ENCODE results near the gene THSD7A.

THSD7A gene

DNA sequence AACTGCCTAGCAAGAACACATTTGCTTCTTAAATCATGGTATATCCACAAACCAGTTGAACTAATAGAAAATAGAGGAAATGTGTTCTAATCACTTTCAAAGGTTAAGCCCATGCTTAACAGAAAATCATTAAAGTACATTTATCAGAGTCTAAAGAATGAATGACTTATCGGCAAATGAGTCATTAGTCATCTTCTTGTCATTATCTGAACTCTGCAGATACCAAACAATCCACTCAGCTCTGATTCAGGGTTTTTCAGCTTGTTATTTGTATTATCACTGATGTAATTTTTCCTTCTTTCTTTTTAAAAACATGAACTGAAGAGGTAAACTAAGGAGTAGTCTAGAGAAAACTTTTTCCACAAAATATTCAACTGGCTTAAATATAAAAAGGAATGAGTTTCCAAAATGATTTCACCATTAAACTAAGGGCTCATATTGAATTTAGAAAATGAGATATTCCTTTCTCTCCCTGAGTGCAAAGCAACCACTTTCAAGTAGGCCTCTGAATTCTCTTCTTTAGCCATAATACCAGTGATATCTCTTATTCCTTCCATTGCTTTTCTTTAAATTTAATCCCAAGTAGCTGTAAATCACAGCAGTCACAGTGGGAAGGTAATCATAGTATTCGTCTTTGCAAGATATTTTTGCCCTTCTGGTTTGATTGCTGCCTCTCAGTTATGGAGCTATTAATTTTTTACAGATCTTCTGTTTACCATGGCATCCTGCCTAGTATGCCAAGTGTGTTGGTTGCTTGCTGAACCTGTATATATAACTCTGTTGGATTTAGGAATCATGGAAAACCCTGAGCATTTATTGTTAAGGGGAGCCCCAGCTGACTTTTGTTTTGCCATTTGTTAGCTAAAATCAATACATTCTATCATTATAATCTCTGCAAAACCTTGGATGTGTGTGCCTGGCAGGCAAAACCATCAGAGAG, 125.1 kb downstream of the THSD7A start:
- no peak for DNase-seq (ENCODE audit: low read depth)

DNA sequence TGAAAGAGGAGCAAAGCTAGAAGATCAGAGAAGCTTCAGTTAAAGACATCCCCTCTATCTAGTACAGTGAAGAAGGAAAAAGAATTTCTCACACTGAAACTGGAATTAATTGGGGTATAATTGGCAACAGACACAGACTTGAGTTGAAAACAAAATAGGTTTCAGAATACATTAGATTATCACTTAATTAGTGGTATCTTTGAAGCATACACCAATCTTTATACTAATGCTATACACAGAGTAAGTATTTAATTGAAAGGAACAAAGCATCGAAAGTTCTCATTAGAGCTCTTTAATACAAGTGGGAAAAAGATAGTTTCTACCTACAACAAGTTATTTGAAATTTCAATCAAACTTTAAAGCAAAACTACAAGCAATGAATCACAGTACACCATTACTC, 128.2 kb downstream of the THSD7A start:
- DNase-seq (ENCODE audit: low read depth): no peak

DNA sequence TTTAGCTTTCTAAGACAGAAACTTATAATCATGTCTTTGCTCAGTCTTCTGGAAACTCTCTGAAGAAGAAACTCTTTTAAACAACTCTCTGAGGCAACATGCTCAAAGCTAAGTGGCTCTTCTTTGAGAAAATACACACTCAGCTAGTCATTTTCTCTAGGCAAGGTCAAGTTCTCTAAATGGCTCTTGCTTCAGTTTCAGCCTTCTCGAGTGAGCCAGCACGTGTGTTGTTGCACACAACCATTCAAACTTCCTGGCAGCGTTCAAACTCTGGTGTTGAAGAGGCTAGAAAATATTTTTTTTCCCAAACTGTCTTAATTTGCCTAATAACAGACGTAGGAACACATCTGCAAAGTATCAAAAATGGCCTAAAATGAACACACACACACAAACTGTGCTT, 129.1 kb downstream of the THSD7A start:
- DNase-seq (ENCODE audit: low read depth): no peak

DNA sequence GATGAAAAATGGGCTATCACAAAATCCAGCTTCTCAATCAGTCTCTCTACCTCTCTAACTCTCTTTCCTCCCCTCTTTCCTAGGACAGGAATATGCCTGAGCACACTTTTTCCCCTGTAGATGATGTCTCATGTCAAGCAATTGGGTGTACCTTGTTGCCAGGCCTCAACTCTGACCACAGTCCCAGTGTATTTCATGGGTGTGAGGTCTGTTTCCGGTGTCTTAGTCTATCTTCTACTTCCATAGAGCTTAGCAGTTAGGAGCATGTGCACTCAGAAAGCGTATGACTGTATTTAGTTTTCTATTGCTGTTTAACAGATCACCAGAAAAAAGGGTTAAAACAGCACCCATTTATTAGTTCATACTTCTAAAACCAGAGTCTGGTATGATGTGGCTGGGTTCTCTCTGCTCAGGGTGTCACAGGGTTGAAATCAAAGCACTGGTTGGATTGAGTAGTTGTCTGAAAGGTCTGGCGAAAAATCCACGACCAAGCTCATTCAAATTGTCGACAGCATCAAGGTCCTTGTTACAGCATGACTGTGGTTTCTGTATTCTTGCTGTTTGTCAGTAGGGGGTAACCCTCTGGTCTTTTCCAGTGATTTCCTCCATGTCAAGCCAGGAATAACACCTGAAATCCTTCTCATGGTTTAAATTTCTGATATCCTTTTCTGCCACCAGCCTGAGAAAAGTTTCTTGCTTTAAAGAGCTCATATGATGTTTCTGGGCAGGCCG, 130.0 kb downstream of the THSD7A start:
- DNase-seq (ENCODE audit: low read depth): no peak

DNA sequence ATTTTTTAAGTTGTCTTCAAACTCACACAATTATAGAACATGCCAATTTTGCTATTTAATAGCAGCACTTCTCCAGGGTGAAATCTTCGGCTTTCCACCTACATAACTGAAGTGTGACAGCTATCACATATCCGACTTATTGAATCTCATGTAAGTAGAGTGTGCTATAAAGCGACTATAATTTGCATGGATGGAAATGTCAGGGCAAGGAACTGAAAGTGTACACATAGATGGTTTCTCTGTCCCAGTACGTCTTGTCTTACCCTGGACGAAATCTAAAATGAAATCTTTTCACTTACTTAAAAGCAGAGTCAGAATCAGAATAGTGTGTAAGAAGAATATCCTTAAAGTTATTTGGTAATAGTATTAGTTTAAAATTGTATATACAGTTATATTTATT, 132.3 kb downstream of the THSD7A start:
- no peak for DNase-seq (ENCODE audit: low read depth)

DNA sequence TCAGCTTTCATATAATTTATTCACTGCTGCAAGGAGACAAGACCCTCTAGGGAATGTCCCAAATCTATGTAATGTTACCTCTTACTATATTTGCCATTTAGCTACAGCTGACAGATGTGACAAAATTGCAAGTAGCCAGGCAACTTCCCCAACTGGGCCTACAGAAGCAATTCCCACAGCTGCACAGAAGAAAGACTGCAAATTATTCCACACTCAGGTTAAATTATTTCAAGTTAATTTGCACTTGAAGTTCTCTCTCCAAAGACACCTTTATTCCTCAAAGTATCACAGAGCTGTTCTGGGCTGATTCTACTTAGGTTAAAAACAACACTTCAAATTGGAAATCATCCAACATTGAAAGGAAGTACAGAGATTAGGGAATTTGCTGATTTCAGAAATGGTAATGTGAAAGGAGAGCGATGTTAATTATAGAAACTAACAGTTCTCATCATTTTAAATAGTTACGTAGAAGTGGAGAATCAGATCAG, 133.6 kb downstream of the THSD7A start:
- no peak for DNase-seq (ENCODE audit: low read depth)

DNA sequence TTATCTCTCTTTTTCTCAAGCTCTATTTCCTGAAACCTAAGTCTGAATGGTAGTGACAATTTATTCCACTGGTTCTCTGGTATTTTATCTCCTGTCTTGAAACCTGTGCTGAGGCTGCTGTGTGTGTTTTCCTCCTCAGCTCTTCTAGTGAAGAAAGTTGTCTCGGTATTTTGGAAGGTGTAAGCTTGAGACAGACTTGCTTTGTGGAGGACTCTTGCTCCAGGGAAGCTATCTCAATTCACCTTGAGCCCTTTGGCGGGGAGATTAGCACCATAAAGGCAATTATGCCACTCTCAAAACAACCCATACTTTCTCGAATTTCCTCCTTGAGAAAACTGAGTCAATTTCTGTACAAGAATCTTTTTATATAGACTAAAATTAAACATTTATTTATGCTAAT, 141.6 kb downstream of the THSD7A start:
- DNase-seq (ENCODE audit: low read depth): no peak

DNA sequence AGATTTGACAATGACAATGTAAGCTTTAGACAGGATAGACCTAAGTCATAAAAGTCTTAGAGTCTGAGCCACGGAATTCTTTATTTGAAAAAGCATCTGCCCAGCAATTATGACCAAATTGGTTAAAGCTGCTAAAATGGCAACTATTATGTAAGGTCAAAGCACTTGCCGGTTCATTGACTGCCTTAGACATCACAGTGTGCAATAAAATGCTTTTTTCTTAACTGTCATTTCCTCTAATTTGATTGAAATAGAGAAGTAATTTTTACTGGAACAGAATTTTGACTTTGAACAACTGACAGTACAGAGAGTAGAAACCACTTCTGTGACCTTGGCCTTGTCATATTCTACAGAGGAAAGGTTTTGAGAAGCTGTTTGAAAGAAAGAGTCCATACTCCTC, 142.9 kb downstream of the THSD7A start:
- DNase-seq (ENCODE audit: low read depth): no peak

DNA sequence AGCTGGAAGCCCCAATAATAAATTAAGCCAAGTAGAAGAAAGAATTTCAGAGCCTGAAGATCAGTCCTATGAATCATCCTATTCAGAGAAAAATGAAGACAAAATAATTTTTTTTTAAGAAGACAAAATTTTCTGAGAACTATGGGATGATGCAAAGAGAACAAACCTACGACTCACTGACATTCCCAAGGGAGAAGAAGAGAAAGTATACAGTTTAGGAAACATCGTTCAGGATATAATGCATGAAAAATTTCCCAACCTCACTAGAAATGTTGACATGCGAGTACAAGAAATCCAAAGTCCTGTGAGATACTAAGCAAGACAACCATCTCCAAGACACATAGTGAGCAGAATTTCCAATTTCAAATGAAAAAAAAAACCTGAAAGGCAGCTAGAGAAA, 150.5 kb downstream of the THSD7A start:
- DNase-seq (ENCODE audit: low read depth): no peak

DNA sequence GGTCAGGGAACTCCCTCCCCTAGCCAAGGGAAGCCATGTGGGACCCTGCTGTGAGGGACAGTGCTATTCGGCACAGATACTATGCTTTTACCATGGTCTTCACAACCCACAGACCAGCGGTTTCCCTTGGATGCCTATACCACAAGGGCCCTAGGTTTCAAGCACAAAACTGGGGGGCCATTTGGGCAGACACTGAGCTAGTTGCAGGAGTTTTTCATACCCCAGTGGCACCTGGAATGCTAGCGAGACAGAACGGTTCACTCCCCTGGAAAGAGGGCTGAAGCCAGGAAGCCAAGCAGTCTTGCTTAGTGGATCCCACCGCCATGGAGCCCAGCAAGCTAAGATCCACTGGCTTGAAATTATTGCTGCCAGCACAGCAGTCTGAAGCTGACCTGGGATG, 156.8 kb downstream of the THSD7A start:
- no peak for DNase-seq (ENCODE audit: low read depth)

DNA sequence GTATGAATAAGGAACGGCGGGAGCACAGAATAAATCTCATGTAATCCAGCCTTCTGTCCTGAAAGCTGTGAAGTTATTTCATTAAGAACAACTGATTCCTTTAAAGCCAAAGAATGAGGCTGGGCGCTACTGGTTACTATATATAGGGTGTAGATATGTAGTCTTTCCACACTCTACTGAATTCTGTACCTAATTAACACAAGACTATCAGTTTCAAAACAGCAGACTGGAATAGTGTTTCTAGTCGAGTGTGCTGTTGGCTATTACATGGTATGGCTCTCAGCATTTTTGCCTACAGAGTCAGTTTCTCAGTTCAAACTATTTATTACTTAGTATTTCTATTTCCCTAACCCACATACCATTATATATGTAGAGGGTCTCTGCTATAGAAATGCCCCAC, 163.3 kb downstream of the THSD7A start:
- no peak for DNase-seq (ENCODE audit: low read depth)

DNA sequence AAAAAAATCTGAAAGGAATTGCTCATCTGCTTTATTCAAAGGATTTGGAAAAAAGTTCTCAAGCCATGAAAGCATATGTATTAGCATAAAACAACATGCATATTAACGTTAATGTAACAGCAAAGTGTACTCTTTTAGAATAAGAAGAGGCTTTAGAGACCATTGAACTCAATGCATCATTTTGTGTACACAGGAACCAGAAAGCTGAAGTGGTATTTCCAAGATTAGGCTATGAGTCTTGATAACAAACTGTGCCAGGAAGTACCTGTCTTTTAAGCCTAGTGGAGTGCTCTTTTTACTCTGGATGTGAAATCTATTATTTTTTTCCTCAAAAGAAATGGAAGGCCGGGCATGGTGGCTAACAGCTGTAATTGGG, 164.2 kb downstream of the THSD7A start:
- no peak for DNase-seq (ENCODE audit: low read depth)

DNA sequence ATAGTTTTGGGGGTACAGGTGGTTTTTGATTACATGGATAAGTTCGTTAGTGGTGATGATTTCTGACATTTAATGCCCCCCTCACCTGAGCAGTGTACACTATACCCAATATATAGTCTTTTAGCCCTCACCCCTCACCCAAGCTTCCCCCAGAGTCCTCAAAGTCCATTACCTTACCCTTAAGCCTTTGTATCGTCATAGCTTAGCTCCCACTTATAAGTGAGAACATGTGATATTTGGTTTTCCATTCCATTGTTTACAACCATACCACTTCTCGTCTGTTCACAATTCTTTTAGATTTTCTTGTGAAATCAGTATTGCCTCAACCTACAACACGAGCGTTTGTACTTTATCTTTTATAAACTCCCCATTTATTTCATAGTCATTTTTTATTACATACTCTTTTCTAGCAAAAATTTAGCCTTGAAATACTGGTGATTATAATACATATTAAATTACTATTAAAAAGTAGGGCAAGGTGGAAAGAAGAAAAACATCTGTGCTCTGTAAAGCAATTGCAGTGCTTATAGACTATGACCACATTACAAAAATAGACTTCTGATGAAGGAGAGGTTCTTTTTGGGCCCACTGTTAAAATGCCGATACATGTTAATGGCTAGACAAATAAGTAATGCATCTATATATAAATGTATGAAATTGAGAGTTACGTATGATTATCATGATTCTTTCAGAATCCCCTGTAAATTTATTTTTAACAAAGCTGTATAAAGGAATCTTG, 164.8 kb downstream of the THSD7A start:
- no peak for DNase-seq (ENCODE audit: low read depth)

DNA sequence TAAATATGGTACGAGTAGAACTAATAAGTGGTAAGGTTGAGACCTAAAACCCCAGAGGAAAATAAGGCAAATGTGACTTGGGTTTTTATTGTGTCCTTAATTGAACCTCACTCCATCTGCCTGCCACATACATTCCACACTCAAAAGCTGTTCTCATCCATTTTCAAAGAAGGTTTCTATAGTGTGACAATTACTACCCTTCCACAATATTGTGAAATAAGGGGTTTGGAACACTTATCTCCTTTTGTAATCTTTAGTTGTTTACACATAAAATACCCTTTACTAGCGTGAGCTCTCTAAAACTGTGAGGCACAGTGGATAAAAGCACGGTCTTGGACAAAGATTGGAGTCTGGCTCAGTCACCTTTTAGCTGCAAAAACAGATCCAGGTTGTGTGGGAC, 166.6 kb downstream of the THSD7A start:
- DNase-seq (ENCODE audit: low read depth): no peak

DNA sequence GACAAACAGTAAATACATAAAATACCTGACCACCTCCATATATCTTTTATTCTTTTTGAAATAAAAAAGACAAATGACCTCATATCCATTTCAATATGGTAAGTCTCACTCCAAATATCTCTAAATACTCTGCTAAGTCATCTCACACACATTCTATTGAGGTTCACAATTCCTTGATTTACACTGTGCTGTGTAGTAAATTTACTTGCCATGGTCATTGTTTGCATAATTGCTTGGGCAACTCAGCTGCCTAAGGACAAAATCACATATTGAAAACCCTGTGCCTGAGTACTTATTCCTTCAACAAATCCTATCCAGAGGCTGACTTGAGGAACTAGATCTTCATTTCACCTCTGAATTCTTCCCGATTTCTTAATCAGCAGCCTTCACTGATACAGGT, 176.4 kb downstream of the THSD7A start:
- no peak for DNase-seq (ENCODE audit: low read depth)

DNA sequence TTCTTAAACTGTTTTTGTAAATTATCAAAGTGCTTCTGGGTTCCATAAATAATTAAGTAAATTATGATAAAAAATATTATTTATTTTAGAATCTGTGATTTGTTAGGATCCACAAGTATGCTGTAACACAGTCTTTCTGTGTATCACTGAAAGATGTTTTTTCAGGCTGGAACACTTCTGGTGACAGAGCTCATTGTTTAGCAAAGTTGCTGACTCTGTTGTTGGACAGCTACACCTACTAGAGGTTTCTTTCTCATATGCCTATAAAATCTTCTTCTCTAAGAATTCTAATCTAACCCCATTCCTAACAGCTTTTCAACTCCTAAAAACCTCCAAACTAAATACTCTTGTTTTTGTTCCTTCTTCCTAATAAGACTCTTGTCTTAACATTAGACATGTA, 176.8 kb downstream of the THSD7A start:
- DNase-seq (ENCODE audit: low read depth): no peak

DNA sequence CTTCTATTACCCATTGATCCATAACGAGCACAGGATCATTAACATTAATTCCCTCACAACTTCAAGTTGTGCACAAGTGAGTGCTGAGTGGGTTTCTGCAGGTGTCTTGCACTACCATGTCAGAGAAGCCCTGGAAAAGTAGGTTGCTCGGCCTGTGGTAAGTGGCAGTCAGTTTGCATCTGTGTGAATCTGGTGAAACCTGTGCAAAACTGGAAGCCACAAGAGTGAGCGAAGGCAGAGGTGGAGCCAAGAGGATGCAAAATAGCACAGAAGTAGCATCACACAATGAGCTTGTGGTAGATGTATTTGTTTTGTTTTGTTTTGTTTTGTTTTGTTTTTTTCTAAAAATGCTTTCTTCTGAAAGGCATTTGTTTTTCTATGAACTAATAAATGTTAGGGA, 181.5 kb downstream of the THSD7A start:
- no peak for DNase-seq (ENCODE audit: low read depth)

DNA sequence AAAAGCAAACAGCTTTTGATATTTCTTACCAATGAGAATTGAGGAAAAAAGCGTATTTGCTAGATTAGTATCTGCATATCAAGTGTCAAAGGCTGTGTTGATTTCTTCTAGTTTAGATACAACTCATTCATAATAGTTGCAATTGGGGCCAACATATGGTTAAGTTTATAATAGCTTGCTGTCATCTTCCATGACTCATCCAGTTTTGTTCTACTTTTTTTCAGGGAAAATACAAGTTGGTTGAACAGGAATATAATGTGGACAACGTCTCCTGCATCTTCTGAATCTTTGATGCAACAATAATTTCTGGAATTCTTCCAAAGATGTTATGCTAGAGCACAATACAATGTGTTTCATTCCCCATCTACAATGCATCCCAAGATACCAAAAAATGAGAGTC, 182.0 kb downstream of the THSD7A start:
- no peak for DNase-seq (ENCODE audit: low read depth)

DNA sequence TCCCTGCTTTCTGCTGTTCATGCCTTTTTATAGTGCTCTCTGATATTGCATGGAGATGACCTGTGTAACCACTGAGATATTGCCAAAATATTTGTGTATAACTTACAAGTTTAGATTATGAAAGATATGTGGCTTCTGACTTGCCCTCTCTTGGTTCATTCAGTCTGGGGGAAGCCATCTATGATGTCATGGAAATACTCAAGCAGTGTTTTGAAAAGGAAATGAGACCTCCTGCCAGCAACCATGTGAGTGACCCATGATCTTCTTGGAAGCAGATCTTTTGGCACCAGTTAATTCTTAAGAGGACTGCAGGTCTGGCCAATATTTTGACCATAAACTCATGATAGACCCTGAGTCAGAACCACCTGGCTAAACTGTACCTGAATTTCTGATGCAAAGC, 183.0 kb downstream of the THSD7A start:
- no peak for DNase-seq (ENCODE audit: low read depth)

DNA sequence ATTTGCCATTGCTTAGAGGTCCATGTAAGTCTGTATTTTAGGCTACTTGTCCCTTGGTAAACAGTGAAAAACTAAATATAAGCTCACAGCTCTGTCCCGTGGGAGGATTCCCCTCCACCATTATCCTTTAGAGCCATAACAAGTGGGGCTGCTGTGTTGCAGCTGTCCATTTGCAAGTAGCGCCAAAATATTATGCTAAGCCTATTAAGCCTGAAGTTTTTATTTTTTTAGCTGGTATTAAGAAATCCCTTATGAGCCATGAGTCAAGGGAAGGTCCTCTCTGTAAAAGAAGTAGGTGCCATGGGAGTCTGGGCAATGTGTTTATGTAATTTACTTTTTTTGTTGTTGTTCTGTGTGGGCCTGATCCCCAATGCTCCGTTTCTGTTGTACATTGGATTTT, 183.9 kb downstream of the THSD7A start:
- no peak for DNase-seq (ENCODE audit: low read depth)

DNA sequence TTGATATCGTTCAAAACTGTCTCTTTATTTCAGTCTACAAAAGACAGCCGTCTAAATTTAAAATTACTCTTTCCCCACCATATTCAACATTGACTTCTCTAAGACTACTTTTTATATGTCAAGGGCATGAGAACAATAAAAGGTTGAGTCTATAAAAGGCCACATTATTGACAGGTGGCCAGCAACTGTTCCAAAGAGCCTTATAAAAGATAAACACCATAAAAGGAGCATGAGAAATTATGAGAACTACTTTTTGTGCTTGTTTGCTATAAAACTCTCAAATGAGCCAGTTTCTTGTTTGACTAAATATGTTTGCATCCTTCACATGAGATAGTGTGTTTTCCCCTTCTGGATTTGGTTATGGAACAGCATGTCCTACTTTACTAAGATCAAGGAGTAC, 189.2 kb downstream of the THSD7A start:
- DNase-seq (ENCODE audit: low read depth): no peak

DNA sequence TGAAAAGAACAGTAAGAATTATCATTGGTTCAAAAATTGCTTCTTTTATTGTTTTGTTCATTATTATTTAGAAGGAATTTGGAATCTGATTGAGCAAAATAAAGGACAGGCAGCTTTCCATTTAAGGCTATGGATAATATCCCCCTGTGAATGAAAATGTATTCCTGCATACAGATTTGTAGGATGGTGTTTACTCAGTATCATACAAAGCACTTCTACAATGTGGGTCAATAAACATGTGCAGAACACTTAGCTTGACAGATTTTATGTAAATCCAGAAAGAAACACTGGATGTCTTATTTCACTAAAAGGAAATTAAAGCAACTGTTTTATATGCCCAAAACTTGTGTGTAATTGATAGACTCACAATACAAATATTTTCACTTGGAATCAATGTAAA, 189.7 kb downstream of the THSD7A start:
- no peak for DNase-seq (ENCODE audit: low read depth)

Data from HS-27A (cell line).